GM21528 (cell line): Measurements from ENCODE around the gene HS6ST1.

Source experiments
- ATAC-seq: cut with Tn5 transposase; IDR thresholded peaks from one replicate; pipeline ENCODE4 v1.9.1; 2021; ENCODE audit warnings: mild to moderate bottlenecking, moderate library complexity; ENCODE audit not compliant: unreplicated experiment, low FRiP score

HS6ST1 gene

DNA sequence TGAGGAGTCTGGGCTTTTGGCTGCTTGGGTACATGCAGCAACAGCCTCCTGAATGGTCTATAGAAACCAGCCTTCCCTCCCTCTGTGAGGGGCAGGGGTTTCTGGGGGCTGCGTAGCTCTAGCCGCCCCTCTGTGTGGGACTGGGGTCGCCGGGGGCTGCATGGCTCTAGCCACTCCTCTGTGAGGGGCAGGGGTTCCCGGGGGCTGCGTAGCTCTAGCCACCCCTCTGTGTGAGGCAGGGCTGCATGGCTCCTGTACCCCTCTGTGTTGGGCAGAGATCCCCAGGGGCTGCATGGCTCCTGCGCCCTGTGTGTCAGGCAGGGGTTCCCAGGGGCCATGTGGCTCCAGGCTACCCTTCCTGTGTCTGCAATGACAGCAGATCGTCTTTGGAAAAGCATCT lies 17.6 kb downstream of the HS6ST1 start:
- no peak for ATAC-seq

DNA sequence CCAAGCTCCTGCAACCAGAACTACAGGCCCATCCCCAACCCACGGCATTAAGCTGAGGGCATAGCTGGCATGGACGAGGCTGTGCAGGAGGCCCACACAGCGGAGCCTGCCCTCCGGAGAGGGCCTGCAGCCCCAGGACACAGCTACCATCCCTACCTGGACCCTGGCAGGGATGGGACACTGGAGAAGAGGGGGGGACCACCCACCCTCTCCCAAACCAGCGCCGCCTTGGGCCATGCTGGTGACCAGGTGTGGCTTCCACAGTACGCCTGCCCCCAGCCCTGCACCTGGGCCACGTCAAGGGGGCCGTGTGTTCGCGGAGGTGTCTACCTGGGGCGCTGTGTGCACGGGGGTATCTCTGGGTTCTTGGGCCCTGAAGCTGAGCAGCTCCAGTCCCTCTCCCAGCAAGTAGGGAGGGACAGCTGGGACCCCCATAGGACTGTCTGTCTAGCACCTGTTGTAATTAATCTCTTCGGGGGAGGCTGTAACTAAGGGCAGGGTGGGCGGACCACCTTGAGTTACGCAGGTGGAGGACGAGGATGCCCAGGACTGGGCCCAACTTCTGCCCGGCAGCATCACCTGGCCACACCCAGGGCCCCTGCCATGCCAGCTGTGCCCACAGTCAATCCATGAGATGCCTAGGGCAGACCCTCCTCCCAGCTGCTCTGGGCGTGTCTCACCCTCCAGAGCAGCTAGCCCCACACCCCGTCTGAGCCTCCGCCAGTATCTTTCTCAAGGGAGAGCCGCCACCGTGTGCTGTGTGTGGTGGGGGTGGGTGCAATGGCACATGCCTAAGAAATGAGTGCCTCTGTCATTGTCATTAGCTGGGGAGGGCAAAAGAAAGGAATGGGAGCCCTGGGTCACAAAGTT lies 18.3 kb downstream of the HS6ST1 start:
- ATAC-seq, result no peak

DNA sequence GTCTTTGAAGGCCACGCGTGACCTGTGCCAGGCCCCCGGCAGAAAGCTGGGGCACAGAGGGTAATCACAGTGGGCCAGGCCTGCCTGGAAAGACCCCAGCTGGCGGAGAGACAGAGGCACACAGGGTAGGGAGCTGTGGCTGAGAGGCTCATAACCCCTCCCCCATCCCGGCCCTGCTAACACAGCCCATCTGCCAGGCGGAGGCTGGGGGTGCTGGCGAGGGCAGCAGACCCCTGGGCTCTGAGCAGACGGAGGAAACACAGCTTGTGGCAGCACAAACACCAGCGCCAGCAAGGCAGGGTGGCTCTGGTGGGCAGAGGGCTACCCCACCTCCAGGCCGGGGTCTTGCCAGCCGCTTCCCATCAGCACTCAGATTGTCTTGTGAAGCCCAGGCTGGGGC lies 19.0 kb downstream of the HS6ST1 start:
- no peak for ATAC-seq

DNA sequence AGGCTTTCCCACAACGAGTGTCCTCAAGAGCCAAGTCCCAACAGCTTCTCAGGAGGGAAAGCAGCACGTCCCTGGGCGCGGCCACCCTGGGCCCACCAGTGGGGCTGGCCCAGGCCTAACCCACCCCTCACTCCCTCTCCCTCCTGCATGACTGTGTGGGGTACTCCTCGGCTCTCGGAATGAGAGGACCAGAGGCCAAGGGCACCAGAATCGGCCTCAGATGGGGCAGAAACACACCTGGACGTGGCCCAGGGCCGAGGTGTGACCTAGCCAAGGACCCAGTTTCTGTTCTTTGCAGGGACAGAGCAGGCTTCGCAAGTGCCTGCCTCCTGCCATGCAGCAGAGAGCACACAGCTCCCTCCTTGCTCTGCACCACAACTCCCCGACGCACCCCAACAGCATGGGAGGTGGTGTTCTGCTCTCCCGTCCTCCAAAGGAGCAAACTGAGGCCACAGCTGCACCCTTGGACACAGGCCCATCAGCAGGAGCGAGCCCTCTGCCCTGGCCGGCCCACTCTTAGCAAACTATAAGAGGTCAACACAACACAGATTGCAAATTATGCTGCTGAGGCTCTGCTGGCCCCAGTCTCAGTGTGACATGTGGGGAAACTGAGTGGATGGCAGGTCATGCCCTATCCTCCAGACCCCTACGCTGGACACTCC lies 19.7 kb downstream of the HS6ST1 start:
- ATAC-seq, result no peak

DNA sequence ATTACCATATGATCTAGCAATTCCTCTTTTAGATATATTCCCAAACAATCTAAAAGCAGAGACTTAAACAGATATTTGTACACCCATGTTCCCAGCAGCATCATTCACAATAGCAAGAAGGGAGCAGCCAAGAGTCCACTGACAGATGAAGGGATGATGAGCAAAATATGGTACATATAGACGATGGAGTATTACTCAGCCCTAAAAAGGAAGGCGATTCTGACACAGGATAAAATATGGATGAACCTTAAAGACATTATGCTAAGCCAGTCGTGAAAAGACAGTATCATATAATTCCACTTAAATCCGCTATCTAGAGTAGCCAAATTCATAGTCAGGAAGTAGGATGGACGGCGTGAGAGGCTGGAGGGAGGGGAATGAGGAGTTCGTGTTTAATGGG lies 20.4 kb downstream of the HS6ST1 start:
- no peak for ATAC-seq

DNA sequence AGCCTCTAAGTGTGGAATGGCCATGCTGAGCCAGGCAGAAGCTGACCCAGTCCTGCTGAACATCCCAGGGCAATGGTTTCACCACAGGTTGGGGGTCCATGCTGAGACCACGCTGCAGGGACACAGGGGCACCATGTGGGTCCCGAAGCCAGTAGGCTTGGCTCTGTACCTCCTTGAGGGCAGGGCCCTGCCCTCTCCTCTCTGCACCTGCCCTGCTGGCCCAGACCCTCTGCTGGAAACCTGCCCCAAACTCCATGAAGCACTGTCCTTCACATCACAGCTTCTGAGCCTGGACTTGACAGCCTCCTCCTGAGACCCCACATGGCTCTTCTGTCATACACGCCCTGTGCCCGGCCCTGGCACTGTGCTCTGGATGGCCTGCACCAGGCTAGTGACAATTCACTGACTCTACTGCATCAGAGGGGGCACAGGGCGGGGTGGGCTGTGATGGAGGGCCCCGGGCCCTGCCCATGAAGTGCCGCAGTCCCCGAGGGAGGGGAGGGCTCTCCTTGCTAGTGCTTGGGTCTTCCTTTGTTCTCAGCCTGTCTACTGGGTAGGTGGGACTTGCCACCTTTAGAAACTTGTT lies 24.7 kb downstream of the HS6ST1 start:
- no peak for ATAC-seq

DNA sequence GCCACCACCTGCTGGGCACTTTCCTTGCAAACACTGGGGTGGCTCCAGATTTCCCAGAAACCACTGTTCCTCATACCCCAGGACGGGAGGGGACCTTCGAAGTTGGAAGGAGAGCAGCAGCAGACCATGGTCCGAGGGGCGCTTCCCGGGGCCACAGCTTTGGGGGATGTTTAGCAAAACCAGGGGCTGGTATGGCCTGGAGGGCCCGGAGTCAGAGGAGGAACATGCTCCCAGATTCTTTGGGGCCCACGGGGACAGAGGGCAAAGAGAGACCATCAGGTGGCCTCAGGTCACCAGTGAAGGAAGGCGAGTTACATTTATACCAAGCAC lies 25.3 kb downstream of the HS6ST1 start:
- no peak for ATAC-seq

DNA sequence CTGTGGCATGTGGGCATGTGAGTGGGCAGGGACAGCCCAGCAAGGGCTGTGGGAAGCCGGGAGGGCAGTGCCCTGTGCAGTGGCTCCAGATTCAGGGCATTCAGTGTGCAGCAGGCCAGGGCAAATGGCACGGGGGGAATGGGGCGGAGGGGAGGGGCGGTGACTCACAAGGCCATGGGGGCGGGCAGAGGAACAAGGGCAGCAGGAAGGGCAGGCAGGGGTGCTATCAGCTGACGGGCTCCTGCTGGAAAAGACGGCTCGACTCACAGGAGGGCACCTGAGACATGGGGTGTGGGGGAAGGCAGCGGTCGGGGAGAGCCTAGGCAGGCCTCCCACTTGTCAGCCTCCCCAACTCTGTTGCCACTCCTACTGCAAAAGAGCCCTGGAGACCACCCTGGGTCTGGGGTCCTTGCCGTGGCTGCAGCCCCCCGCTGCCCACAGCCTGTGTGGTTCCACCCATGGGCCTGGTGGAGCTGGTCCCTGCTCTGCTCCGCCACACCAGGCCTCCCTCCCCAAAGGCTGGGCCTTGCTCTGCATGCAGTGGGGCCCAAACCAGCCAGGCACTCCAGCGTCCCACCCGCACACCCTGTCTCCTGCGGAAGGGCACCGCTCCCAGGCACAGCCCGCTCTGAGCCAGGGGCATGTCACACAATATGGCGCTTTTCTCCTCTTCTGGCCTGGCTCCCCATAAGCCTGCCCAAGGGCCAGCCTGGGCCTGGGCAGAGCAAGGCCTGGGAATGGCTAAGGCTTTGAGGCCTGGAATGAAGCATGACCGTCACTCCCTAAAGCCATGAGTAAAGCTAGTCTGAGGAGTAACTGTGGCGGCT lies 25.9 kb downstream of the HS6ST1 start:
- ATAC-seq, result no peak

DNA sequence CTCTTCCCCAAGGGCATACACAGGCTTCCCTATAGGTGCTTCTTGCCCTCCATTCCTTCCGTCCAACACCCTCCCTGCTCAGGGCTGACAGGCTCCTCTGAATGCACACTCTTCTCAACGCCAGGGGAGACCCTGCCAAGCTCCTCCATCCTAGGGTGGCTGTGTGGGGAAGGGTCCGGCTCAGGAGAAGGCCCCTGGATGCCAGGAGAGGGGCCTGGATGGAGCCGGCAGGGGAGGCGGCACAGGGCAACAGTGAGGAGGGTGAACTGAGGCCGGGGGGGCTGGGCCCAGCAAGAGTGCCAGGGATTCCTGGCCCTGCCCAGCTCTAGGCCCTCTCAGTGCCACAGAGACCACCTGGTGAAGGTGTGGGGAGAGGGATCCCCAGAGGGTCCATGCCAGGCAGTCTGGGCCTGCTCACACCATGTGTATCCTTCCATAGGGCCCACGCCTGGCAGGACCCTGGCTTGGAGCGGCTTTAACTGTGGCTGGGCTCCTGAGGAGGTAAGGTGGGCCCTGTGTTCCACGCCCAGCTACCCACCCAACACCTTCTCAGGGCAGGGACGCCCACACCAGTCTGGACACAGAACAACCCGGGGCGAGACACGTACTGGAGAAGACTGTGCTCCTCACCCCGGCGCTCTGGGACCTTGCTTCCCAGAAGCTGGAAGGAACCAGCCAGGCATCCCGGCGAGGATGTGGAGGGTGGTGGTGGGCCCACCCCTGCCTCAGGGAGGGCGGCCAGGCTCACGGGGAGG lies 26.6 kb downstream of the HS6ST1 start:
- no peak for ATAC-seq

DNA sequence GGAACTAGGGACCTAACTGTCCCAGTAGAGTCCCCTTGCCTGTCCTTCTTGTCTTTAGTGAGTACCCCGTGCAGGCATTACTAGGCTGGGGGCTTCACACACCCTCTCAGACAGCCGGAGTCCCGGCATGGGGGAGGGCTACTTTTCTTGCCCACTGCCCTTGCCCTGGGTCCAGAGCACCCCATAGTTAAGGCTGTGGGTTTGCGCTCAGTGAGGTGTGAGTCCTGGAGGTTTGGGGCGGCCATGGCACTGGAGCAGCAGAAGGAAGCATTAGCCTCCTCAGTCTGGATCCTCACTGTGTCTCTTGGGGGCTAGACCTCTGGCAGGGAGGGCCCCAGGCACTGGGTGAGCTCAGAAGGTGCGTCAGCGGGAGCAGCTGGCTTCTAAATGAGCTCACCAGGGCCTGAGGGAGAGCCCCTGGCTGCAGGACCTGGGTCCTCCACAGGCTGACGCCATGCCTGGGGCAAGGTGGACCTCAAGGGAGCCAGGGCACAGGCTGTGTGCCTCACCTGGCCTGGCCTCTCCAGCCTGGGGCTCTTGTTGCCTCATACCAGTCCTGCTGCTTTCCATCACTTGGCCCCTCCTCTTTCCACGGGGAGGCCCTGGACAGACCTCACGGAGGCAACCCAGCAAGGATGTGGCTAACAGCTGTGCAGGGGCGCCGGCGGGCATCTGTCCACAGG lies 27.4 kb downstream of the HS6ST1 start:
- no peak for ATAC-seq

DNA sequence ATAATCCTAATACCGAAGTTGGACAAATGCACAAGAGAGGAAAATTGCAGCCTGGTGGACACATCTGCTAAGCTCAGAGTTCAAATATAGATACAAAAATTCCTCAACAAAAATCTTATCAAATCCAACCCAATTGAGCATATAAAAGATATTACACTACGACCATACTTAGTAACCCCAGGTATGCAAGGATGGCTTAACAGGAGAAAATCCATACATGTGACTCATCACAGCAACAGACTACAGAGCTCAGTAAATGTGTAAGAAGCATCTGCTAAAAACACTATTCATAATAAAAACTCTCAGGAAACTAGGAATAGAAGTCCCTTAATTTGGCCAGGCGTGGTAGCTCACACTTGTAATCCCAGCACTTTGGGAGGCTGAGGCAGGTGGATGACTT lies 28.3 kb downstream of the HS6ST1 start:
- ATAC-seq, result no peak

DNA sequence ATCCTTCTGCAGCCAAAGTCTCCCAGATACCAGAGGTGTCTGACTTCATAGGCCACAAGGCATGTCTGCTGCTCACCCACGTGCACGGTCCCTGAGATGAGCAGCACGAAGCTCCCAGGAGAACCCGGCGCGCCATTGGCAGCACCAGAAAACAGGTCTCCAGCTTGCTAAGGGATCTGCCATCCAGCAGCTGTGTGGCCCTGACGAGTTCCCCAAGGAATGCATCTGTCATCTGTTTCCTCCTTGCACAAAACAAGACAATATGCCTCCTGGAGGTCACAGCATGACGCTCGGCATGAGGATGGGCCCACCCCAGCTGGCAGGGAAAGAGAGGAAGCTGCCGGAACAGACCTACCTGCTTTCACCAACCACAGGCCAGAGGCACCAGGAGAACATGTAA lies 29.2 kb downstream of the HS6ST1 start:
- ATAC-seq, result no peak

DNA sequence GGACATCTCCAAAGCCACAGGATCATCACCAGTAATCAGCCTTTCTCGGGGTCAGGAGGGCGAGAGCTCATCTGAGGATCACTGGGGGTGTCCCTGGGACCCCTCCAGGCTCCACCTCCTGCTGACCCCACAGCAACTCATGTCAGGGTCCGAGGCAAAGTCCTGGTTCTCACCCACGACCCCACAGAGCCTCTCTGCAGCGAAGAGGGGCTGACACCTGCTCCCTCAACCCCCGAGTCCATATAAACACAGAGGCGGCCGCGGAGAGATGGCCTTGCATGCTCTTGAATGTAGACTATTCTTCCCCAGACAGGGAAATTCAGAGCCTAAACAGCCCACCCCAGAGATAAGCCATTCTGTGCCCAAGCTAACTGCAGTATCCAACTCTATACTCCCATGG lies 29.9 kb downstream of the HS6ST1 start:
- no peak for ATAC-seq

DNA sequence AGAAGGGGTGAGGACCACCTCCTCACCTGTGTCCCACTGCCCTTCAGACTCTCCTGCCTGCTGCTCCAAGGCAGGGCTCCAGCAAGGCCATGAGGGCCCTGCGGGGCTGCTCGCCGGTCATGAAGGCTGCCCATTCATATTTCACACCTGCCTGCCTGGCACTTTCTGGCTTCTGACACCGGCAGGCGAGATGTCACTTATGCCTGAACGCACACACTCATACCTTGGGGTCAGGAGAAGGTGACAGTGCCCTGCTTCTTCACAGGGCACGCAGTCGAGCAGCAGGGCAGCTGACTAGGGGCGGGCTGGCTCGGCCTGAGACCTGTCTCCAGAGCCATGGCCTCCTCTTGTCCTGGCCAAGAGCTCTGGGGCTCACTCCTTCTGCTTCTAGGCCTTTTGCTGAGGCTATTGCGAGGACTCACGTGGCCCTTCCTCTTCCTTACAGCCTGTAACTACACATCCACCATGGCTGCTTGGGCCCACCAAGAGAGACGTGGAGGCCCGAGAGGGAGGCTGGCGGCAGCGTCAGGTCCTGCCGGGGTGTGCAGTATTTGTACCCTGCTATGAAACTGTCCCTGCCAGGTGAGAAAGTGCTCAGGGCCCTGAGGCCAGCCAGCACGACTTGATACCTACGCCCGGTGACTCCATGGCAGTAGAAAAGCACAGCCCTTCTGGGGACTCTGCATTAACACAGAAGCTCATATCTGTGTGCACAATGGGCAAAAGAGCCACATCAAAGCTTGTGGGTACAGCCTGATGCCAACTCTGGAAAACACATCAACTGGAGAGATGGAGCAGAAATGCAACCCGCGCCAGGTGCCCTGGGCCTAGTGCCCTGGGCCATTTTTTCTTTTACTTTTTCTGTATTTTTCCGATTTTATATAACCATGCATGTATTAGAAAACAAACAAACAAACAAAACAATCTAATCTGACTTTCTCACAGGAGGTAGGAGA lies 30.6 kb downstream of the HS6ST1 start:
- no peak for ATAC-seq

DNA sequence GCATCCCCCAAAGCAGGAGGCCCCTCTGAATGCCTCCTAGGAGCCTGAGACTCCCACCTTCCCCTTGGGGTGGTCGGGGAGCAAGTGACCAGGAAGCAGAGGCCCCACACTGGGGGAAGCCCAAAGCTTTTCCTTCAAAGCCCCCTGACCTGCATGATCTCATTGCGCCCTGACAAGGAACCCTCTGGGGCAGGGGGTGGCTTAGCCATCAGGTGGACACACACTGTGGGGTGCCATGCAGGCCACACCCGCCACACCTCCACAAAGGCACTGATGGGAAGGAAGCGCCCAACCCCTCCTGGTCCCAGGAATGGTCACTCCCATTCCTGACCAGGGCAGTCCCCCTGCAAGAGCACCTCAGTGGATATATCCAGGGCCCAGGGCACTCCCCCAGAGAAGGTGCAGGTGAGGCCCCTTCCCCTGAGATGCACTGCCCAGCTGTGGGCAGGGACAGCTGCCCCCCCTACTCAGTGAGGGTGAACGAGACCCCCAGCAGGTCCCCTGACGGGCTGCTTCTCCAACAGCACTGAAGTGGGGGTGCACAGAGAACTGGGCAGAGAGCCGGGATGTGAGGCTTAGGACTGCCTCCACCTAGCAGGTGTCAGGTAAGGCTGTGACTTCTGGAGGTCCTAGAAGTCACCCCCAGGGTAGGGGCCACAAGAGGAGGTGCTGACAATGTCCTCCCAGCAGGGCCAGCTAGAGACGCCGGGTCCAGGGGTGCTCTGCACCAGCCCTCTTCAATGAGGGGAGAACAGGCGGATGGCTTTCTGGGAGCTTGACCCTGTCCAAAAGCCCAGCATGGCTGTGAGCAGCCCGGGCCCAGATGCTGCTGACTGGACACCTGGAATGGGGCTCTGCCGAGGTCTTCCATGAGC lies 31.5 kb downstream of the HS6ST1 start:
- ATAC-seq, result no peak

DNA sequence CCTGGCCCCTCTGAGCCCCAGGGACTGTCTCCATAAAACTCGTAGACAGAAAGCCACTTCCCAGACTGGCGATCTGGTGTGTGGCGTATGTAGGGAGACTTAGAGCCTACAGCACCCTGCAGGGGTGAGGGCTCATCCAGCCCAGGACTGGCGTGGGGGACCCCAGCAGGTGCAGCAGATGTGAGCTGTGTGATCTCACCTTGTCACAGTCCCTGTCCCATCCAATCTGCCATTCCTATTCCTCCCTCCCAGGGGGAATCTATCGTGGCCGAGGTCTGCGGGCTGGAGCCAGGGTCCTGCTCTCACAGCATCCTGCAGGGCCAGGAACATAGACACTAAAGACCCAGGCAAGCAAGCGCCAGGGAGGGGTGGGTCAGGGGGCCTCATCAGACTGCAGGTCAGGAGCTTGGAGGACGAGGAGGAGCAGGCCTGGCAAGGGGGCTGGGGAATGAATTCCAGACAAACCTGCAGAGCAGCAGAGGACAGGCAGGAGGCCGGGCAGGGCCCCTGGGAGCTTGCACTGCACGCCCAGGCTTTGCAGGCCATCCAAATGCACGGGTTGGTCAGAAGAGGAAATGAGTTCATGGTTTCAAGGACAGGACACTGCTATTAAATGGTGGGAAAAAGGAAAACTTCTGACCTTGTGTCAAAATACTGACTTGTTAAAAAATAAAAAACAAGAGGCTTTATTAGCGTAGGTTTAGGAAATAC lies 32.5 kb downstream of the HS6ST1 start:
- no peak for ATAC-seq

DNA sequence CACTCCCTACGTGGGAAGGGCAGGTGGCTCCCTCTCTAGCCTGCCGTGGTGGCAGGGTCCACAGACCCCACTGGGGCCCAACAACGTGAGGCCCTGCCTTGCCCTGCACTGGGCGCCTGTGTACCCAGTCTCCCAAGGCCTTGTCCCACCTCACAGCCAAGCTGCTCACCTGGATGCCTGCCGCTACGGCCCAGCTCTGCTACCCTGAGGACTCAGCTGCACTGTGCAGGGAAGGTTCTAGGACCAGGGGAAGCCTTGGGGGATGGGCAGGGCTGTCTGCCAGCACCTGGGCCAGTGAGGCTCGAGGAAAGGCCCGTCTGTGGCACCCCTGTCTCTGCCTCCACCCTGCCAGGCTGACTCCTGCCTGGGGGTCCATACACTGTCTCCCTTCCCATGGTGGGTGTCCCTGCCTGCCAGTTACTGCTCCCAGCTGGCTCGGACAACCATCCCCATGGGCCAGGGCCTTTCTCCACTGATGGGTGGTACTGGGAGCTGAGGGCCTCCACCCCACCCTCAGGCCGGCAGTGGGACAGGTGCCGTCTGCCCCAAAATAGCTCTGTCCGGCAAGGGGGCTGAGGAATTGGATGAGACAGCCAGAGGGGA lies 33.2 kb downstream of the HS6ST1 start:
- ATAC-seq, result no peak
